ENCODE data around the gene HPGD.

Gene HPGD

GRCh38 chr4:174485025-174485424, 37.3 kb downstream of the HPGD start:
- no peak overlapping the region for H3K4me3 ChIP-seq (ENCODE audit: low read depth, low read length)
- DNase-seq (ENCODE audit: low read depth), result no peak
- TF ChIP-seq, protein P1, sequence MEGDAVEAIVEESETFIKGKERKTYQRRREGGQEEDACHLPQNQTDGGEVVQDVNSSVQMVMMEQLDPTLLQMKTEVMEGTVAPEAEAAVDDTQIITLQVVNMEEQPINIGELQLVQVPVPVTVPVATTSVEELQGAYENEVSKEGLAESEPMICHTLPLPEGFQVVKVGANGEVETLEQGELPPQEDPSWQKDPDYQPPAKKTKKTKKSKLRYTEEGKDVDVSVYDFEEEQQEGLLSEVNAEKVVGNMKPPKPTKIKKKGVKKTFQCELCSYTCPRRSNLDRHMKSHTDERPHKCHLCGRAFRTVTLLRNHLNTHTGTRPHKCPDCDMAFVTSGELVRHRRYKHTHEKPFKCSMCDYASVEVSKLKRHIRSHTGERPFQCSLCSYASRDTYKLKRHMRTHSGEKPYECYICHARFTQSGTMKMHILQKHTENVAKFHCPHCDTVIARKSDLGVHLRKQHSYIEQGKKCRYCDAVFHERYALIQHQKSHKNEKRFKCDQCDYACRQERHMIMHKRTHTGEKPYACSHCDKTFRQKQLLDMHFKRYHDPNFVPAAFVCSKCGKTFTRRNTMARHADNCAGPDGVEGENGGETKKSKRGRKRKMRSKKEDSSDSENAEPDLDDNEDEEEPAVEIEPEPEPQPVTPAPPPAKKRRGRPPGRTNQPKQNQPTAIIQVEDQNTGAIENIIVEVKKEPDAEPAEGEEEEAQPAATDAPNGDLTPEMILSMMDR (IDR thresholded peaks at IDR 0.05; ENCODE audit: control insufficient read depth, extremely low read depth, insufficient read depth), result no peak

- TF ChIP-seq, protein P1 (IDR thresholded peaks at IDR 0.05; ENCODE audit: control insufficient read depth, extremely low read depth, insufficient read depth), result no peak
- no peak for DNase-seq (ENCODE audit: low read depth)
- no peak overlapping the region for H3K4me3 ChIP-seq (ENCODE audit: low read depth, low read length)
These were observed 38.5 kb downstream of the HPGD start for GRCh38 chr4:174483792-174484191.

- no peak for DNase-seq (ENCODE audit: low read depth)
- H3K4me3 ChIP-seq (ENCODE audit: low read depth, low read length), result no peak overlapping the region
- TF ChIP-seq, protein P1 (IDR thresholded peaks at IDR 0.05; ENCODE audit: control insufficient read depth, extremely low read depth, insufficient read depth), result no peak
These were observed 43.1 kb downstream of the HPGD start for GRCh38 chr4:174479140-174479539.

DNA sequence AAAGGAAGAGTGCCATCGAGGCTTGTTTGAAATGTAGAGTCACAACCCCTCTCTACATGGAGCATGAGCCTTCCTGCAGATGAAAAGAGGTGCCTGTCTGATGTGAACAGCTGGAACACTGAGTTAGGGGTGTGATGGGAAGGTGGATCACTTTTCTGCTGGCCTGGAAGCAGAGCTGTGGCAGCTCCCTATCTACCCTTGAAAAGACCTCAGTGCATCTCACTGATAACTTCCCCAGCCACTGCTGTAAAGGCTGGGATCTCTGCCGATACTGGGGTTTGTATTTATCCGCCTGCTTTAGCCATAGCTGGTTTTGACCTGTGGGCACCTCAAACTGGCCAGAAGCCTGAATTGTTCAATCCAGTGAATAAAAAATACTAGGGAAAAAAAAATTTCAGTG, 46.8 kb downstream of the HPGD start:
- DNase-seq (ENCODE audit: low read depth), result no peak
- TF ChIP-seq, protein P1 (IDR thresholded peaks at IDR 0.05; ENCODE audit: control insufficient read depth, extremely low read depth, insufficient read depth), result no peak
- no peak overlapping the region for H3K4me3 ChIP-seq (ENCODE audit: low read depth, low read length)

- TF ChIP-seq, protein P1 (IDR thresholded peaks at IDR 0.05; ENCODE audit: control insufficient read depth, extremely low read depth, insufficient read depth), result no peak
- DNase-seq (ENCODE audit: low read depth), result no peak
- no peak overlapping the region for H3K4me3 ChIP-seq (ENCODE audit: low read depth, low read length)
These were observed 47.7 kb downstream of the HPGD start for GRCh38 chr4:174474457-174475075.

GRCh38 chr4:174467107-174467506, 55.2 kb downstream of the HPGD start:
- DNase-seq (ENCODE audit: low read depth), result no peak
- TF ChIP-seq, protein P1 (IDR thresholded peaks at IDR 0.05; ENCODE audit: control insufficient read depth, extremely low read depth, insufficient read depth), result no peak
- no peak overlapping the region for H3K4me3 ChIP-seq (ENCODE audit: low read depth, low read length)

GRCh38 chr4:174464949-174465348, 57.3 kb downstream of the HPGD start:
- TF ChIP-seq, protein P1 (IDR thresholded peaks at IDR 0.05; ENCODE audit: control insufficient read depth, extremely low read depth, insufficient read depth), result no peak

More at GRCh38 chr4:174464949-174465348, 57.3 kb downstream of the HPGD start:
- H3K4me3 ChIP-seq (ENCODE audit: low read depth, low read length), result no peak overlapping the region
- no peak for DNase-seq (ENCODE audit: low read depth)

Measured in LNCaP clone FGC (cell line).